HepG2 (cell line): ENCODE results near the gene RAD54L. TPM values are rescaled to one million over a fixed set of nuclear protein-coding genes. Genes with fewer than 3 reads are reported as not detected.
A peak's percentile ranks its signal among the peaks of the same experiment; 100 is the strongest.

Source experiments
- BCL3 ChIP-seq: sonication (generic); formaldehyde crosslinking; IDR thresholded peaks from 2 replicates; pipeline ENCODE4 v1.5.1; 2020; ENCODE audit warnings: mild to moderate bottlenecking, missing genetic modification reagents, moderate library complexity
- E2F1 ChIP-seq: sonication (generic); formaldehyde crosslinking; IDR thresholded peaks from 2 replicates; pipeline ENCODE4 v1.5.0; 2020; ENCODE audit warnings: missing genetic modification reagents
- GPN1 ChIP-seq: sonication (generic); formaldehyde crosslinking; IDR thresholded peaks from 2 replicates; pipeline ENCODE4 v1.5.1; 2020; ENCODE audit warnings: missing genetic modification reagents, borderline replicate concordance
- IRF1 ChIP-seq: sonication (generic); formaldehyde crosslinking; IDR thresholded peaks from 2 replicates; pipeline ENCODE4 v1.4.0; 2020; ENCODE audit warnings: low read depth, mild to moderate bottlenecking, missing genetic modification reagents
- IRF9 ChIP-seq: sonication (generic); formaldehyde crosslinking; IDR thresholded peaks from 2 replicates; pipeline ENCODE4 v1.8.0; 2022; ENCODE audit warnings: missing genetic modification reagents, mild to moderate bottlenecking, borderline replicate concordance
- ISL2 ChIP-seq: sonication (generic); formaldehyde crosslinking; IDR thresholded peaks from 2 replicates; pipeline ENCODE4 v1.5.0; 2020; ENCODE audit warnings: missing genetic modification reagents
- JUN ChIP-seq: sonication (generic); formaldehyde crosslinking; IDR thresholded peaks from 2 replicates; pipeline ENCODE4 v1.4.0; 2020; ENCODE audit warnings: mild to moderate bottlenecking, missing genetic modification reagents
- KDM2A ChIP-seq: sonication (generic); formaldehyde crosslinking; IDR thresholded peaks from 2 replicates; pipeline ENCODE4 v1.4.0; 2020; ENCODE audit warnings: low read depth, missing genetic modification reagents, borderline replicate concordance
- MAZ ChIP-seq, 2 experiments: sonication (generic) in 1 of 2; formaldehyde crosslinking in 1 of 2; IDR thresholded peaks; 2 replicates each; pipeline versions ENCODE4 v1.5.0 to v1.6.1; 2012 to 2020; ENCODE audit warnings: low read depth in 2 of 2, mild to moderate bottlenecking in 2 of 2, borderline replicate concordance in 1 of 2, improper control_type of control experiment in 1 of 2, low read length in 1 of 2, missing genetic modification reagents in 1 of 2, moderate library complexity in 1 of 2
- MIER3 ChIP-seq: IDR thresholded peaks from 2 replicates; pipeline ENCODE4 v1.6.1; 2016; ENCODE audit warnings: missing compliant biosample characterization, borderline replicate concordance
- RAD21 ChIP-seq: fragments of 450-650 bp; formaldehyde crosslinking; IDR thresholded peaks from 2 replicates; pipeline ENCODE4 v1.5.0; 2020; ENCODE audit warnings: mild to moderate bottlenecking
- SNRNP70 ChIP-seq: fragments of 200-400 bp; formaldehyde crosslinking; IDR thresholded peaks from 2 replicates; pipeline ENCODE4 v1.6.1; 2017; ENCODE audit warnings: mild to moderate bottlenecking, low read depth, low read length, moderate library complexity
- SSRP1 ChIP-seq: IDR thresholded peaks from 2 replicates; pipeline ENCODE4 v1.6.1; 2016; ENCODE audit warnings: control low read depth
- TOE1 ChIP-seq: sonication (generic); formaldehyde crosslinking; IDR thresholded peaks from 2 replicates; pipeline ENCODE4 v1.4.0; 2020; ENCODE audit warnings: mild to moderate bottlenecking, missing genetic modification reagents
- XBP1 ChIP-seq: sonication (generic); formaldehyde crosslinking; IDR thresholded peaks from 2 replicates; pipeline ENCODE4 v1.5.0; 2020; ENCODE audit warnings: missing genetic modification reagents
- ZKSCAN1 ChIP-seq: fragments of 150-350 bp; IDR thresholded peaks from 2 replicates; pipeline ENCODE4 v1.6.1; 2014; ENCODE audit warnings: low read length
- ZNF121 ChIP-seq: sonication (generic); formaldehyde crosslinking; IDR thresholded peaks from 2 replicates; pipeline ENCODE4 v1.5.0; 2020; ENCODE audit warnings: mild to moderate bottlenecking, missing genetic modification reagents
- ZNF768 ChIP-seq: sonication (generic); formaldehyde crosslinking; IDR thresholded peaks from 2 replicates; pipeline ENCODE4 v1.4.0; 2020; ENCODE audit warnings: missing genetic modification reagents
- ZNF781 ChIP-seq: sonication (generic); formaldehyde crosslinking; IDR thresholded peaks from 2 replicates; pipeline ENCODE4 v1.5.1; 2020; ENCODE audit warnings: borderline replicate concordance, mild to moderate bottlenecking, missing genetic modification reagents; ENCODE audit errors: not compliant biosample characterization
- ZNF879 ChIP-seq: sonication (generic); formaldehyde crosslinking; IDR thresholded peaks from 2 replicates; pipeline ENCODE4 v1.8.1; 2023; ENCODE audit warnings: missing genetic modification reagents
- ZXDC ChIP-seq: sonication (generic); formaldehyde crosslinking; IDR thresholded peaks from 2 replicates; pipeline ENCODE4 v1.5.0; 2020; ENCODE audit warnings: mild to moderate bottlenecking, missing genetic modification reagents
- polyA plus RNA-seq, 8 experiments: library from polyadenylated mRNA; depleted of rRNA in 3 of 8; stranded (reverse) in 7 of 8; unstranded in 1 of 8; fragments of >200 nt; fragmentation: Illumina TruSeq in 4 of 8; extraction: Trizol in 4 of 8; gene quantifications; 2 replicates each; pipeline versions ENCODE4 v1.2.1 to v1.2.3, GENCODE V29; 2011 to 2016; ENCODE audit warnings: low read depth in 4 of 8, missing spikeins in 1 of 8, mixed read lengths in 1 of 8; ENCODE audit not compliant: insufficient read depth in 1 of 8
- total RNA-seq, 5 experiments: library from RNA; depleted of rRNA; stranded (reverse); fragments of >200 nt; fragmentation: Illumina TruSeq; extraction: Trizol; gene quantifications; 2 replicates each; pipeline ENCODE4 v1.2.3, GENCODE V29; 2016; ENCODE audit warnings: low read depth in 1 of 5

Gene RAD54L
- total and polyA plus RNA-seq, 2 of the 13 experiments (the other 11 are each of a cell fraction or from before 2014, with no cell fraction given) = 10.2 to 30.0 TPM

GRCh38 chr1:46197964-46198811 is 49.4 kb upstream of the RAD54L start, which contains the start of gene POMGNT1 (continued):
- TF ChIP-seq IRF9 (CRISPR knock-in tag) (0 out of 2 replicates have a peak, but pooled peaks have one; percentile 37), ZNF121 (CRISPR knock-in tag) (peak; percentile 64; the same call in 1 of the 2 replicates), IRF1 (CRISPR knock-in tag) (no peak), ISL2 (CRISPR knock-in tag) (peak; percentile 38; the same call in 1 of the 2 replicates), GPN1 (CRISPR knock-in tag) (no peak), ZNF879 (CRISPR knock-in tag) (no peak), JUN (CRISPR knock-in tag) (no peak), MAZ (IDR thresholded peaks at IDR 0.05; ENCODE audit: borderline replicate concordance, low read depth, low read length) (no peak), MAZ (CRISPR knock-in tag; IDR thresholded peaks at IDR 0.05; ENCODE audit: low read depth) (0 out of 2 replicates have a peak, but pooled peaks have one; percentile 23), ZXDC (CRISPR knock-in tag) (no peak; the same call in 1 of the 2 replicates), SSRP1 (CRISPR knock-in tag) (no peak), BCL3 (CRISPR knock-in tag) (no peak), ZKSCAN1 (no peak), SNRNP70 (no peak), ZNF781 (no peak), TOE1 (no peak), E2F1 (CRISPR knock-in tag) (0 out of 2 replicates have a peak, but pooled peaks have one; percentile 7), ZNF768 (CRISPR knock-in tag) (peak; percentile 99), RAD21 (CRISPR knock-in tag) (0 out of 2 replicates have a peak, but pooled peaks have one; percentile 14), MIER3 (peak; percentile 38; the same call in 1 of the 2 replicates), KDM2A (CRISPR knock-in tag) (no peak), XBP1 (CRISPR knock-in tag) (no peak)
